Nephron (organoid): Measurements from ENCODE around the gene MRPL22.

ENCODE experiments used
- H3K27ac Mint-ChIP-seq, 3 experiments: 2 replicates each; pipeline ENCODE4 v1.8.0; 2020; ENCODE audit warnings: mixed read lengths in 3 of 3, mild to moderate bottlenecking in 2 of 3, moderate library complexity in 1 of 3
- H3K27me3 Mint-ChIP-seq: 2 replicates; pipeline ENCODE4 v1.8.0; 2021; ENCODE audit warnings: low read depth, mild to moderate bottlenecking, moderate library complexity, mixed read lengths
- H3K36me3 Mint-ChIP-seq: 2 replicates; pipeline ENCODE4 v1.8.0; 2020; ENCODE audit warnings: low read depth, mixed read lengths
- H3K4me1 Mint-ChIP-seq: 2 replicates; pipeline ENCODE4 v1.8.0; 2020; ENCODE audit warnings: mixed read lengths
- H3K4me3 Mint-ChIP-seq, 3 experiments: 2 replicates each; pipeline ENCODE4 v1.8.0; 2020; ENCODE audit warnings: mild to moderate bottlenecking in 3 of 3, mixed read lengths in 3 of 3, moderate library complexity in 2 of 3
- H3K9me3 Mint-ChIP-seq: 2 replicates; pipeline ENCODE4 v1.8.0; 2020; ENCODE audit warnings: mixed read lengths
- CTCF ChIP-seq, 3 experiments: fragments of 200-600 bp; sonication (generic); IDR thresholded peaks; one replicate each; pipeline ENCODE4 v1.5.0; 2021; ENCODE audit warnings: antibody characterized with exemption in 3 of 3; ENCODE audit not compliant: unreplicated experiment in 3 of 3

Gene MRPL22

GRCh38 chr5:154916874-154917273 lies 24.0 kb upstream of the MRPL22 start:
- H3K9me3 Mint-ChIP-seq, result no peaks in the 10 kb centered on the region
- H3K4me3 Mint-ChIP-seq, result no peak overlapping the region
- no peak for TF ChIP-seq CTCF (IDR thresholded peaks at IDR 0.05; ENCODE audit: unreplicated experiment in 3 of 3)
- H3K27me3 Mint-ChIP-seq, result no peaks in the 10 kb centered on the region
- H3K36me3 Mint-ChIP-seq, result peaks cover 57% of the 10 kb centered on the region
- no peak overlapping the region for H3K27ac Mint-ChIP-seq
- no peaks in the 10 kb centered on the region for H3K4me1 Mint-ChIP-seq

GRCh38 chr5:154917757-154918156 lies 23.1 kb upstream of the MRPL22 start:
- no peak overlapping the region for H3K4me3 Mint-ChIP-seq
- no peaks in the 10 kb centered on the region for H3K9me3 Mint-ChIP-seq
- peaks cover 49% of the 10 kb centered on the region for H3K36me3 Mint-ChIP-seq
- H3K27me3 Mint-ChIP-seq, result no peaks in the 10 kb centered on the region
- no peak for TF ChIP-seq CTCF (IDR thresholded peaks at IDR 0.05; ENCODE audit: unreplicated experiment in 3 of 3)
- H3K4me1 Mint-ChIP-seq, result no peaks in the 10 kb centered on the region
- no peak overlapping the region for H3K27ac Mint-ChIP-seq

GRCh38 chr5:154923441-154924430 lies 17.1 kb upstream of the MRPL22 start:
- H3K9me3 Mint-ChIP-seq, result no peaks in the 10 kb centered on the region
- no peaks in the 10 kb centered on the region for H3K27me3 Mint-ChIP-seq
- TF ChIP-seq CTCF (IDR thresholded peaks at IDR 0.05; ENCODE audit: unreplicated experiment in 3 of 3), result no peak
- H3K4me1 Mint-ChIP-seq, result peaks cover 4% of the 10 kb centered on the region
- H3K27ac Mint-ChIP-seq, result no peak overlapping the region
- H3K4me3 Mint-ChIP-seq, result no peak overlapping the region
- peaks cover 64% of the 10 kb centered on the region for H3K36me3 Mint-ChIP-seq

- no peak overlapping the region for H3K27ac Mint-ChIP-seq
These were observed 7.3 kb upstream of the MRPL22 start for GRCh38 chr5:154933537-154933936.

GRCh38 chr5:154934881-154935280 lies 6.0 kb upstream of the MRPL22 start:
- no peak for TF ChIP-seq CTCF (IDR thresholded peaks at IDR 0.05; ENCODE audit: unreplicated experiment in 3 of 3)
- Mint-ChIP-seq H3K36me3 (peaks cover 37% of the 10 kb centered on the region), H3K4me1 (peaks cover 8% of the 10 kb centered on the region), H3K9me3 (no peaks in the 10 kb centered on the region), H3K27me3 (no peaks in the 10 kb centered on the region), H3K4me3 (peak overlapping the region in 1 of 3 experiments; percentile 99), H3K27ac (no peak overlapping the region)

More at GRCh38 chr5:154933537-154933936, 7.3 kb upstream of the MRPL22 start:
- peaks cover 8% of the 10 kb centered on the region for H3K4me1 Mint-ChIP-seq
- no peak overlapping the region for H3K4me3 Mint-ChIP-seq
- no peaks in the 10 kb centered on the region for H3K9me3 Mint-ChIP-seq
- H3K36me3 Mint-ChIP-seq, result peaks cover 38% of the 10 kb centered on the region
- no peaks in the 10 kb centered on the region for H3K27me3 Mint-ChIP-seq
- TF ChIP-seq CTCF (IDR thresholded peaks at IDR 0.05; ENCODE audit: unreplicated experiment in 3 of 3), result no peak
